ENCODE results near the gene ZNF529. TPM values are rescaled to one million over a fixed set of nuclear protein-coding genes. Genes with fewer than 3 reads are reported as not detected.

Gene ZNF529
- total and polyA plus RNA-seq, 10 of the 15 experiments (the other 5 are each of a cell fraction or from before 2014, with no cell fraction given) = 1.8 to 12.5 (median 4.5) TPM

DNA sequence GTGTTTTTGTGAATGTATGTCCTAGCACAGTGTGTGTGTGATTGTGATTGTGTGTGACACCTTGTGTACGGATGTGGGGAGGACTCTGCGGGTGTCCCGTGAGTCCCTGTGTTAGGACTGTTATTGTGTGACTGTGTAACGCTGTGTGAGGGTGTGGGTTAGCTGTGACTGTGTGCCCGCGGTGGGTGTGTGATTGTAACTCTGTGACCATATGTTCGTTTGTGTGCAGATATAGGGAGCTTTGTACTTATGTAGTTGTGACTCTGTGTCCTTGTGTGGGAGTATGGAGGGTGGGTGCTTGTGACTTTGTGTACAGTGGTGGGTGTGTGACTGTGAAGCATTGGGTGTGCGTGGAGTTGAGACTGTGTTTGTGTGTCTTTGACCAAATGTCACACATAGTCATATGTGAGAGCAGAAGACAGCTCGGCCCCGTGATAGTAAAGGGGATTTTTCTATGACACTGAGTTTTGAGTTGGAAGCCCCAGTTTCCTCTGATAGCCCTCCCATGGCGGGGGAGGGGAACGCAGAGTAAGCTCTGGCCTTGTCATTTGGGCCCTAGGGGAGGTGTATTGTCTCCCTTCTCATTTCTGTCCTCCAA is 44.1 kb downstream of the ZNF529 start (continued):
- TF ChIP-seq PAX5 (IDR thresholded peaks at IDR 0.05; ENCODE audit: borderline replicate concordance, low read depth, low read length) (peak; percentile 22; the same call in 1 of the 2 replicates), HDGF (IDR thresholded peaks at IDR 0.05) (peak; percentile 95; the same call in 1 of the 2 replicates), CHD2 (IDR thresholded peaks at IDR 0.05; ENCODE audit: borderline replicate concordance, low read depth, low read length) (0 out of 2 replicates have a peak, but pooled peaks have one; percentile 69), NBN (IDR thresholded peaks at IDR 0.05) (peak; percentile 19; the same call in 1 of the 2 replicates), TAF1 (IDR thresholded peaks at IDR 0.05; ENCODE audit: borderline replicate concordance, low read depth, low read length) (no peak)

DNA sequence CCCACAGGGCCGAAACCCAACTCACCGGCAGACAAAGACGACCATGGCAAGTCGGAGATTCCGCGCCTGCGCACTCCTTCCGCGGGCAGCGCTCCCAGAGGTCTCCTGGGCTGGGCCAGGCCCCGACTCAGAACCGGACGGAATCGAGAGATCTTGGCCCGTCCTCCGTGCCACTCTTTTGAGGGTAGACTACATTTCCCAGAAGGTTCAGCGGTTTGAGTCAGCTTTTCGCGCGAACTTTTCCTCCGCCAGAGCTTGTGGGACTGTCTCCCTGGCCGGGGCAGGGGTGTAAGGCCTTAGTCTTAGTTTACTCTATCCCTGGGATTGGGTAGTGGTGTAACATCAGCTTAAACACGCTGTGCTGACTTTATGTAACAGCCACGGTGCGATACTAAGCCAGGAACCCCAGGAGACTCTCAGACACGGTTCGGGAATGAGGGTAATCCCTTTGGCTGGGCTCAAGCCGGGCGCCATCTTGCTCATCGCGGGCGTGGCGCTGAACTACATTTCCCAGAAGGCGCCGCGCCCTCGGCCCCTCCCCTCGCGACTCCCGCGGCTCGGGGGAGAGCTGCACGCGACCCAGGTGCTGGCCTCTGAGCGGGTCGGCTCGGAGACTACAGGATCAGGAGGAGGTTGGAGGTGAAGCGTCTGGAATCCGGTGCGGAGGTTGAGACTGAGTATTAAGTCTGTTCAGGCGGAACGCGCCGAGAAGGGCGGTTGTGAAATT is 44.7 kb downstream of the ZNF529 start, which contains the start of gene ZNF260:
ZNF260 (minus strand) TSS at position 78 of the 727 bp plus-strand sequence. CDS start 13,033 bp downstream, outside the sequence.
- BruUV-seq (replicated peaks) = no TSS peak
- TF ChIP-seq SIN3A (IDR thresholded peaks at IDR 0.05; ENCODE audit: low read depth, low read length) (no peak; the same call in 1 of the 2 replicates), MXI1 (IDR thresholded peaks at IDR 0.05; ENCODE audit: low read depth, low read length) (peak; percentile 83), MYB (IDR thresholded peaks at IDR 0.05; ENCODE audit: borderline replicate concordance, low read depth, low read length) (no peak), RAD51 (IDR thresholded peaks at IDR 0.05) (no peak), MTA3 (IDR thresholded peaks at IDR 0.05; ENCODE audit: borderline replicate concordance, low read length) (no peak), EZH2 (IDR thresholded peaks at IDR 0.05; ENCODE audit: borderline replicate concordance, control insufficient read depth, low read depth, low read length) (no peak), BRCA1 (IDR thresholded peaks at IDR 0.05; ENCODE audit: low read depth, low read length) (0 out of 2 replicates have a peak, but pooled peaks have one; percentile 31), ZNF24 (IDR thresholded peaks at IDR 0.05) (no peak), RB1 (IDR thresholded peaks at IDR 0.05; ENCODE audit: borderline replicate concordance) (peak; percentile 75; the same call in 1 of the 2 replicates), PAX5 (IDR thresholded peaks at IDR 0.05; ENCODE audit: borderline replicate concordance, low read depth, low read length) (no peak), TBL1XR1 (IDR thresholded peaks at IDR 0.05; ENCODE audit: low read depth, low read length) (0 out of 2 replicates have a peak, but pooled peaks have one; percentile 5)
- TF ChIP-seq, protein P1, sequence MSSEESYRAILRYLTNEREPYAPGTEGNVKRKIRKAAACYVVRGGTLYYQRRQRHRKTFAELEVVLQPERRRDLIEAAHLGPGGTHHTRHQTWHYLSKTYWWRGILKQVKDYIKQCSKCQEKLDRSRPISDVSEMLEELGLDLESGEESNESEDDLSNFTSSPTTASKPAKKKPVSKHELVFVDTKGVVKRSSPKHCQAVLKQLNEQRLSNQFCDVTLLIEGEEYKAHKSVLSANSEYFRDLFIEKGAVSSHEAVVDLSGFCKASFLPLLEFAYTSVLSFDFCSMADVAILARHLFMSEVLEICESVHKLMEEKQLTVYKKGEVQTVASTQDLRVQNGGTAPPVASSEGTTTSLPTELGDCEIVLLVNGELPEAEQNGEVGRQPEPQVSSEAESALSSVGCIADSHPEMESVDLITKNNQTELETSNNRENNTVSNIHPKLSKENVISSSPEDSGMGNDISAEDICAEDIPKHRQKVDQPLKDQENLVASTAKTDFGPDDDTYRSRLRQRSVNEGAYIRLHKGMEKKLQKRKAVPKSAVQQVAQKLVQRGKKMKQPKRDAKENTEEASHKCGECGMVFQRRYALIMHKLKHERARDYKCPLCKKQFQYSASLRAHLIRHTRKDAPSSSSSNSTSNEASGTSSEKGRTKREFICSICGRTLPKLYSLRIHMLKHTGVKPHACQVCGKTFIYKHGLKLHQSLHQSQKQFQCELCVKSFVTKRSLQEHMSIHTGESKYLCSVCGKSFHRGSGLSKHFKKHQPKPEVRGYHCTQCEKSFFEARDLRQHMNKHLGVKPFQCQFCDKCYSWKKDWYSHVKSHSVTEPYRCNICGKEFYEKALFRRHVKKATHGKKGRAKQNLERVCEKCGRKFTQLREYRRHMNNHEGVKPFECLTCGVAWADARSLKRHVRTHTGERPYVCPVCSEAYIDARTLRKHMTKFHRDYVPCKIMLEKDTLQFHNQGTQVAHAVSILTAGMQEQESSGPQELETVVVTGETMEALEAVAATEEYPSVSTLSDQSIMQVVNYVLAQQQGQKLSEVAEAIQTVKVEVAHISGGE (CRISPR knock-in tag; IDR thresholded peaks at IDR 0.05) = no peak

More for the DNA sequence above, 44.7 kb downstream of the ZNF529 start, which contains the start of gene ZNF260:
- H3K9ac ChIP-seq (ENCODE audit: control insufficient read depth, insufficient read depth, low read length) = peak within 1 kb of the TSS; percentile 85
- H3K79me2 ChIP-seq (ENCODE audit: control insufficient read depth, insufficient read depth, low read length) = peaks cover 17% of the 10 kb centered on the region
- peak; percentile 93 for ATAC-seq
- H3K36me3 ChIP-seq (ENCODE audit: control insufficient read depth in 2 of 2, insufficient read depth in 2 of 2, low read length in 1 of 2) = no peaks in the 10 kb centered on the region
- FAIRE-seq = peak; percentile 93
- CTCF ChIA-PET = interaction anchor here (1.3 to 2.2 kb wide), 2 partner anchors 37 to 39 kb away, joined by 3 to 6 read pairs; partner anchors contain the start of gene ZNF566
- peak within 1 kb of the TSS; percentile 72 for H3K4me2 ChIP-seq (ENCODE audit: control insufficient read depth, insufficient read depth)
- H3K4me3 ChIP-seq = peak within 1 kb of the TSS; percentile 76
- peak; percentile 79 for DNase-seq (ENCODE audit: low read depth, low spot score)
- peaks cover 13% of the 10 kb centered on the region for H3K9me3 ChIP-seq (replicated peaks; ENCODE audit: control insufficient read depth, insufficient read depth, low read length)
- WGBS (ENCODE audit: insufficient coverage, insufficient replicate concordance, low lambda C conversion rate, missing lambda C conversion rate) = 1% methylated on average over 36 of the region's 55 CpGs
- POLR2A ChIA-PET = interaction anchor here (0.6 to 2.3 kb wide), 5 partner anchors 39 to 322 kb away, joined by 3 to 9 read pairs (median 5); partner anchors contain the start of genes ZNF345, ZNF529 and ZNF566
- SMC1A ChIA-PET (ENCODE audit: uncharacterized antibody, unreplicated experiment) = interaction anchor here (0.7 to 1.7 kb wide), 7 partner anchors 15 to 321 kb away, joined by 3 to 5 read pairs (median 3); partner anchors contain the start of genes ZFP14, ZNF382 and ZNF529
- peak within 1 kb of the TSS; percentile 95 for H2AFZ ChIP-seq (ENCODE audit: control insufficient read depth, low read depth, low read length)
- H3K27me3 ChIP-seq (replicated peaks in 1 of 2; ENCODE audit: control insufficient read depth in 2 of 2, insufficient read depth in 2 of 2, low read length in 1 of 2) = no peaks in the 10 kb centered on the region
- H3K4me1 ChIP-seq (ENCODE audit: control insufficient read depth, insufficient read depth, low read length) = no peaks in the 10 kb centered on the region
- RAD21 ChIA-PET (ENCODE audit: unreplicated experiment) = interaction anchor here (0.6 to 1.2 kb wide), 2 partner anchors 45 to 244 kb away, joined by 3 to 4 read pairs; partner anchors contain the start of genes ZNF529 and ZNF850
- H3K27ac ChIP-seq (ENCODE audit: control insufficient read depth, insufficient read depth) = peak within 1 kb of the TSS; percentile 83
- intact Hi-C loops (cut with micrococcal nuclease; ENCODE audit: unreplicated experiment) = loop anchor here (1.0 to 5.0 kb wide), 3 partner anchors 36 to 244 kb away; partner anchors contain the start of genes ZNF529 and ZNF850
- H4K20me1 ChIP-seq (ENCODE audit: control insufficient read depth, insufficient read depth) = no peaks in the 10 kb centered on the region
- in situ Hi-C loops (cut with MboI) = no loop called here

Measured in GM12878 (cell line).